ENCODE data around the gene TOM1.

- TF ChIP-seq USF1 (IDR thresholded peaks at IDR 0.05) (no peak), RAD21 (IDR thresholded peaks at IDR 0.05; ENCODE audit: low read depth) (no peak), TCF12 (IDR thresholded peaks at IDR 0.05; ENCODE audit: low read depth) (no peak), CEBPB (IDR thresholded peaks at IDR 0.05) (no peak)
Observed at GRCh38 chr22:35378621-35379020, 78.9 kb downstream of the TOM1 start.
